ENCODE results near the gene TUFT1.
"Not testable (repeated sequence)": the region's sequence is repeated elsewhere in the genome, so short reads cannot be mapped to it uniquely, and the experiment has no call there.

Gene TUFT1

GRCh38 chr1:151618003-151618402, 77.9 kb downstream of the TUFT1 start:
- WGBS, 2 experiments (ENCODE audit: insufficient coverage in 2 of 2), result 100% methylated on average over 1 of the region's 3 CpGs; no CpG with 5 or more reads in 1 of the 2 experiments
- Histone ChIP-seq H3K36me3 (ENCODE audit: control insufficient read depth, insufficient read depth, low read length) (peaks cover 11% of the 10 kb centered on the region), H3K27ac (ENCODE audit: low read depth, low read length, severe bottlenecking) (no peak overlapping the region), H3K4me1 (ENCODE audit: control insufficient read depth, insufficient read depth, low read length, poor library complexity, severe bottlenecking) (peaks cover 26% of the 10 kb centered on the region), H3K9me3 (ENCODE audit: control insufficient read depth, low read length) (no peaks in the 10 kb centered on the region), H3K4me3 (ENCODE audit: extremely low read depth, insufficient read depth, low read length, poor library complexity, severe bottlenecking) (no peak overlapping the region)

GRCh38 chr1:151618470-151618869, 78.4 kb downstream of the TUFT1 start:
- no peak overlapping the region for H3K27ac ChIP-seq (ENCODE audit: low read depth, low read length, severe bottlenecking)
- no peak overlapping the region for H3K4me3 ChIP-seq (ENCODE audit: extremely low read depth, insufficient read depth, low read length, poor library complexity, severe bottlenecking)
- peaks cover 15% of the 10 kb centered on the region for H3K36me3 ChIP-seq (ENCODE audit: control insufficient read depth, insufficient read depth, low read length)
- H3K9me3 ChIP-seq (ENCODE audit: control insufficient read depth, low read length), result no peaks in the 10 kb centered on the region
- peaks cover 26% of the 10 kb centered on the region for H3K4me1 ChIP-seq (ENCODE audit: control insufficient read depth, insufficient read depth, low read length, poor library complexity, severe bottlenecking)

- not testable (repeated sequence) for H3K4me3 ChIP-seq (ENCODE audit: extremely low read depth, insufficient read depth, low read length, poor library complexity, severe bottlenecking); H3K9me3 ChIP-seq (ENCODE audit: control insufficient read depth, low read length)
- WGBS, 2 experiments (ENCODE audit: insufficient coverage in 2 of 2), result 81 to 94% methylated on average over 4 to 6 of the region's 6 CpGs
- Histone ChIP-seq H3K27ac (ENCODE audit: low read depth, low read length, severe bottlenecking) (peak overlapping the region; percentile 77), H3K36me3 (ENCODE audit: control insufficient read depth, insufficient read depth, low read length) (peaks cover 16% of the 10 kb centered on the region), H3K4me1 (ENCODE audit: control insufficient read depth, insufficient read depth, low read length, poor library complexity, severe bottlenecking) (peaks cover 26% of the 10 kb centered on the region)
These were observed 78.9 kb downstream of the TUFT1 start for GRCh38 chr1:151618996-151619395.

GRCh38 chr1:151619489-151620093, 79.5 kb downstream of the TUFT1 start:
- H3K9me3 ChIP-seq (ENCODE audit: control insufficient read depth, low read length), result no peaks in the 10 kb centered on the region
- WGBS, 2 experiments (ENCODE audit: insufficient coverage in 2 of 2), result 79 to 83% methylated on average over 4 of the region's 6 CpGs
- H3K36me3 ChIP-seq (ENCODE audit: control insufficient read depth, insufficient read depth, low read length), result peaks cover 16% of the 10 kb centered on the region
- H3K27ac ChIP-seq (ENCODE audit: low read depth, low read length, severe bottlenecking), result peak overlapping the region; percentile 77
- H3K4me1 ChIP-seq (ENCODE audit: control insufficient read depth, insufficient read depth, low read length, poor library complexity, severe bottlenecking), result peaks cover 26% of the 10 kb centered on the region
- H3K4me3 ChIP-seq (ENCODE audit: extremely low read depth, insufficient read depth, low read length, poor library complexity, severe bottlenecking), result no peak overlapping the region

GRCh38 chr1:151620286-151620685, 80.2 kb downstream of the TUFT1 start:
- H3K9me3 ChIP-seq (ENCODE audit: control insufficient read depth, low read length), result no peaks in the 10 kb centered on the region
- WGBS, 2 experiments (ENCODE audit: insufficient coverage in 2 of 2), result no CpG with 5 or more reads among the region's 2 CpGs
- H3K36me3 ChIP-seq (ENCODE audit: control insufficient read depth, insufficient read depth, low read length), result peaks cover 10% of the 10 kb centered on the region
- H3K27ac ChIP-seq (ENCODE audit: low read depth, low read length, severe bottlenecking), result peak overlapping the region; percentile 77
- H3K4me1 ChIP-seq (ENCODE audit: control insufficient read depth, insufficient read depth, low read length, poor library complexity, severe bottlenecking), result peaks cover 26% of the 10 kb centered on the region
- H3K4me3 ChIP-seq (ENCODE audit: extremely low read depth, insufficient read depth, low read length, poor library complexity, severe bottlenecking), result no peak overlapping the region

GRCh38 chr1:151621351-151621750, 81.2 kb downstream of the TUFT1 start:
- 100% methylated on average over 1 of the region's 2 CpGs; no CpG with 5 or more reads in 1 of the 2 experiments for WGBS, 2 experiments (ENCODE audit: insufficient coverage in 2 of 2)
- H3K9me3 ChIP-seq (ENCODE audit: control insufficient read depth, low read length), result no peaks in the 10 kb centered on the region
- H3K36me3 ChIP-seq (ENCODE audit: control insufficient read depth, insufficient read depth, low read length), result peaks cover 9% of the 10 kb centered on the region
- peak overlapping the region; percentile 73 for H3K27ac ChIP-seq (ENCODE audit: low read depth, low read length, severe bottlenecking)
- no peak overlapping the region for H3K4me3 ChIP-seq (ENCODE audit: extremely low read depth, insufficient read depth, low read length, poor library complexity, severe bottlenecking)
- H3K4me1 ChIP-seq (ENCODE audit: control insufficient read depth, insufficient read depth, low read length, poor library complexity, severe bottlenecking), result peaks cover 26% of the 10 kb centered on the region

GRCh38 chr1:151624783-151625182, 84.7 kb downstream of the TUFT1 start:
- 100% methylated on average over 2 of the region's 3 CpGs; no CpG with 5 or more reads in 1 of the 2 experiments for WGBS, 2 experiments (ENCODE audit: insufficient coverage in 2 of 2)

GRCh38 chr1:151626740-151627334, 86.7 kb downstream of the TUFT1 start:
- Histone ChIP-seq H3K27ac (ENCODE audit: low read depth, low read length, severe bottlenecking) (no peak overlapping the region), H3K4me1 (ENCODE audit: control insufficient read depth, insufficient read depth, low read length, poor library complexity, severe bottlenecking) (no peaks in the 10 kb centered on the region), H3K9me3 (ENCODE audit: control insufficient read depth, low read length) (no peaks in the 10 kb centered on the region), H3K4me3 (ENCODE audit: extremely low read depth, insufficient read depth, low read length, poor library complexity, severe bottlenecking) (no peak overlapping the region), H3K36me3 (ENCODE audit: control insufficient read depth, insufficient read depth, low read length) (peaks cover 17% of the 10 kb centered on the region)
- 96 to 100% methylated on average over 2 of the region's 3 CpGs for WGBS, 2 experiments (ENCODE audit: insufficient coverage in 2 of 2)

More at GRCh38 chr1:151624783-151625182, 84.7 kb downstream of the TUFT1 start:
- H3K27ac ChIP-seq (ENCODE audit: low read depth, low read length, severe bottlenecking), result no peak overlapping the region
- H3K9me3 ChIP-seq (ENCODE audit: control insufficient read depth, low read length), result no peaks in the 10 kb centered on the region
- peaks cover 13% of the 10 kb centered on the region for H3K4me1 ChIP-seq (ENCODE audit: control insufficient read depth, insufficient read depth, low read length, poor library complexity, severe bottlenecking)
- H3K4me3 ChIP-seq (ENCODE audit: extremely low read depth, insufficient read depth, low read length, poor library complexity, severe bottlenecking), result no peak overlapping the region
- H3K36me3 ChIP-seq (ENCODE audit: control insufficient read depth, insufficient read depth, low read length), result peaks cover 17% of the 10 kb centered on the region

- Histone ChIP-seq H3K4me3 (ENCODE audit: extremely low read depth, insufficient read depth, low read length, poor library complexity, severe bottlenecking) (no peak overlapping the region), H3K9me3 (ENCODE audit: control insufficient read depth, low read length) (no peaks in the 10 kb centered on the region), H3K27ac (ENCODE audit: low read depth, low read length, severe bottlenecking) (no peak overlapping the region), H3K36me3 (ENCODE audit: control insufficient read depth, insufficient read depth, low read length) (peaks cover 8% of the 10 kb centered on the region), H3K4me1 (ENCODE audit: control insufficient read depth, insufficient read depth, low read length, poor library complexity, severe bottlenecking) (no peaks in the 10 kb centered on the region)
- WGBS, 2 experiments (ENCODE audit: insufficient coverage in 2 of 2), result no CpG with 5 or more reads among the region's 9 CpGs
These were observed 89.2 kb downstream of the TUFT1 start for GRCh38 chr1:151629278-151629677.
